HEK293 (cell line): ENCODE measurements around the gene PRMT5.

Experiments used
- BCL11B ChIP-seq: fragments of 450-650 bp; formaldehyde crosslinking; IDR thresholded peaks from 2 replicates; pipeline ENCODE4 v1.5.1; 2016; ENCODE audit warnings: low read depth, missing biosample characterization, missing genetic modification characterization
- HOXD13 ChIP-seq: sonication (generic); formaldehyde crosslinking; IDR thresholded peaks from 2 replicates; pipeline ENCODE4 v1.8.0; 2022; ENCODE audit warnings: missing genetic modification reagents, borderline replicate concordance
- KLF1 ChIP-seq: fragments of 450-650 bp; formaldehyde crosslinking; IDR thresholded peaks from 2 replicates; pipeline ENCODE4 v1.5.1; 2016; ENCODE audit warnings: missing biosample characterization, missing genetic modification characterization
- OSR2 ChIP-seq: fragments of 450-650 bp; formaldehyde crosslinking; IDR thresholded peaks from 2 replicates; pipeline ENCODE4 v1.5.1; 2016; ENCODE audit warnings: missing biosample characterization, missing genetic modification characterization
- TRIM28 ChIP-seq: IDR thresholded peaks from 2 replicates; pipeline ENCODE4 v1.6.1; 2011; ENCODE audit warnings: low read length, control low read depth, borderline replicate concordance
- YY2 ChIP-seq: fragments of 450-650 bp; formaldehyde crosslinking; IDR thresholded peaks from 2 replicates; pipeline ENCODE4 v1.5.1; 2016; ENCODE audit warnings: missing biosample characterization, missing genetic modification characterization
- ZNF132 ChIP-seq: fragments of 450-650 bp; formaldehyde crosslinking; IDR thresholded peaks from 2 replicates; pipeline ENCODE4 v1.5.1; 2017; ENCODE audit warnings: missing biosample characterization, missing genetic modification characterization, borderline replicate concordance
- ZNF184 ChIP-seq: fragments of 450-650 bp; IDR thresholded peaks from 2 replicates; pipeline ENCODE4 v1.5.1; 2018; ENCODE audit warnings: missing biosample characterization, mild to moderate bottlenecking, missing genetic modification characterization
- ZNF266 ChIP-seq: fragments of 450-650 bp; formaldehyde crosslinking; IDR thresholded peaks from 2 replicates; pipeline ENCODE4 v1.5.1; 2016; ENCODE audit warnings: missing biosample characterization, missing genetic modification characterization, low read depth
- ZNF335 ChIP-seq: fragments of 450-650 bp; formaldehyde crosslinking; conservative IDR thresholded peaks from 2 replicates; pipeline ENCODE4 v1.5.1; 2016; ENCODE audit warnings: missing biosample characterization, missing genetic modification characterization
- ZNF354C ChIP-seq: fragments of 450-650 bp; formaldehyde crosslinking; IDR thresholded peaks from 2 replicates; pipeline ENCODE4 v1.5.1; 2016; ENCODE audit warnings: missing biosample characterization, missing genetic modification characterization, low read depth, borderline replicate concordance
- ZNF416 ChIP-seq: fragments of 450-650 bp; formaldehyde crosslinking; IDR thresholded peaks from 2 replicates; pipeline ENCODE4 v1.5.1; 2016; ENCODE audit warnings: missing biosample characterization, missing genetic modification characterization
- ZNF544 ChIP-seq: fragments of 450-650 bp; formaldehyde crosslinking; IDR thresholded peaks from 2 replicates; pipeline ENCODE4 v1.5.0; 2017; ENCODE audit warnings: missing biosample characterization, missing genetic modification characterization
- ZNF571 ChIP-seq: fragments of 450-650 bp; formaldehyde crosslinking; IDR thresholded peaks from 2 replicates; pipeline ENCODE4 v1.5.0; 2017; ENCODE audit warnings: missing biosample characterization, missing genetic modification characterization
- ZNF596 ChIP-seq: fragments of 450-650 bp; IDR thresholded peaks from 2 replicates; pipeline ENCODE4 v1.5.0; 2018; ENCODE audit warnings: missing biosample characterization, mild to moderate bottlenecking, missing genetic modification characterization, moderate library complexity
- ZNF654 ChIP-seq: fragments of 450-650 bp; formaldehyde crosslinking; IDR thresholded peaks from 2 replicates; pipeline ENCODE4 v1.5.1; 2016; ENCODE audit warnings: low read depth, missing biosample characterization, missing genetic modification characterization
- ZNF660 ChIP-seq: fragments of 450-650 bp; IDR thresholded peaks from 2 replicates; pipeline ENCODE4 v1.5.1; 2018; ENCODE audit warnings: missing biosample characterization, mild to moderate bottlenecking, missing genetic modification characterization
- ZNF843 ChIP-seq: fragments of 450-650 bp; formaldehyde crosslinking; IDR thresholded peaks from 2 replicates; pipeline ENCODE4 v1.5.1; 2016; ENCODE audit warnings: missing biosample characterization, missing genetic modification characterization
- TF ChIP-seq, protein P1 (sequence below): fragments of 450-650 bp; formaldehyde crosslinking; IDR thresholded peaks from 2 replicates; pipeline ENCODE4 v1.5.1; 2016; ENCODE audit warnings: missing biosample characterization, missing genetic modification characterization
- TF ChIP-seq, protein P2 (sequence below): fragments of 450-650 bp; formaldehyde crosslinking; IDR thresholded peaks from 2 replicates; pipeline ENCODE4 v1.5.1; 2016; ENCODE audit warnings: missing biosample characterization, missing genetic modification characterization
- TF ChIP-seq, protein P3 (sequence below): IDR thresholded peaks from 2 replicates; pipeline ENCODE4 v1.6.1; 2011; ENCODE audit warnings: mild to moderate bottlenecking, low read depth, low read length, borderline replicate concordance
- TF ChIP-seq, protein P4 (sequence below): fragments of 450-650 bp; formaldehyde crosslinking; IDR thresholded peaks from 2 replicates; pipeline ENCODE4 v1.5.1; 2016; ENCODE audit warnings: missing biosample characterization, missing genetic modification characterization
- TF ChIP-seq, protein P5 (sequence below): fragments of 450-650 bp; formaldehyde crosslinking; IDR thresholded peaks from 2 replicates; pipeline ENCODE4 v1.5.1; 2016; ENCODE audit warnings: missing biosample characterization, missing genetic modification characterization
- TF ChIP-seq, protein P6 (sequence below): fragments of 450-650 bp; formaldehyde crosslinking; conservative IDR thresholded peaks from 2 replicates; pipeline ENCODE4 v1.5.1; 2016; ENCODE audit warnings: low read depth, missing biosample characterization, missing genetic modification characterization
- TF ChIP-seq, protein P7 (sequence below): fragments of 450-650 bp; formaldehyde crosslinking; optimal IDR thresholded peaks from 2 replicates; pipeline ENCODE3; 2016; ENCODE audit warnings: missing biosample characterization, mild to moderate bottlenecking, missing genetic modification characterization

The PRMT5 gene

DNA sequence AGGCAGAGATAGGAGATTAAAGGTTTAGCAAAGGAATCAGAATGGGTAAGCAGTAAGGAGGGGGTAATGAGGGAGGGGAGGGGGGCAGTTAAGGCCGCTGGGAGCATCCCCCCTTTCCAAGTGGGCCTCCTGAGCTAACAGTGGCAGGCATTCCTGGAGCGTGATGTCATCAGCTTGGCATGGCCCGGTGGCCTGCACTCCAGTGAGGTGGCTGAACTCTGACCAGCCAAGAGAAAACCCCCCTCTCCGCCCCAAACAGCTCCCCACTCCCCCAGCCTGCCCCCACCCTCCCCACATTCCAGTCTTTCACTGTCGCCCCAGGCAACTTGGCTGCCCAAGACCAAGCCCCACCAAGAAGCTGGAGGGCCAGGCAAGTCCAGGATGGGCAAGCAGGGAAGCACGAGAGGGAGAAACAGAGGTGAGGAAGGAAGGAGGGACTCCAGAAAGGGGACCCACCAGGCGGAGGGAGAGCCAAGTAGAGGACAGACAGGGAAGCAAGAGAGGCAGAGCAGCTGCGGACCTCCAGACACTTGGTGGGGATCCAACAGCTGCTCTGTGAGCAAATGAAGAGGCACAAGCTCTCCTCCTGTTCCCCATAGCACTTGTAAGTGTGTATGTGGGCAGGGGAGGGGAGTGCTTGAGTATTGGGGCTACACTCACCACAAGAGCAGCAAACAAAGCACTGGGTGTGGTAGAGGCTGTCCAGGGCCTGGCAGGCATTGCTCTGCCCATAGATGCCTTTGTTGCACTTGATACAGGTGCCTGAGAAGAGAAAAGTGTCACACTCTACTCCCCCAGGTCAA is 48.7 kb upstream of the PRMT5 start (continued):
- TF ChIP-seq HOXD13 (CRISPR knock-in tag) (no peak; the same call in 1 of the 2 replicates), ZNF132 (tag by site-specific recombination) (no peak), ZNF354C (tag by site-specific recombination) (no peak), TRIM28 (no peak), ZNF544 (tag by site-specific recombination) (no peak), ZNF266 (tag by site-specific recombination) (no peak), KLF1 (tag by site-specific recombination) (no peak), OSR2 (tag by site-specific recombination) (peak; percentile 61; the same call in 1 of the 2 replicates), ZNF843 (tag by site-specific recombination) (no peak), BCL11B (tag by site-specific recombination) (no peak), ZNF571 (tag by site-specific recombination) (no peak), ZNF660 (tag by site-specific recombination) (no peak), ZNF596 (no peak), YY2 (tag by site-specific recombination) (no peak), ZNF184 (no peak), ZNF335 (no peak; the same call in 1 of the 2 replicates), ZNF654 (tag by site-specific recombination) (no peak), ZNF416 (no peak)
- TF ChIP-seq, protein P1, sequence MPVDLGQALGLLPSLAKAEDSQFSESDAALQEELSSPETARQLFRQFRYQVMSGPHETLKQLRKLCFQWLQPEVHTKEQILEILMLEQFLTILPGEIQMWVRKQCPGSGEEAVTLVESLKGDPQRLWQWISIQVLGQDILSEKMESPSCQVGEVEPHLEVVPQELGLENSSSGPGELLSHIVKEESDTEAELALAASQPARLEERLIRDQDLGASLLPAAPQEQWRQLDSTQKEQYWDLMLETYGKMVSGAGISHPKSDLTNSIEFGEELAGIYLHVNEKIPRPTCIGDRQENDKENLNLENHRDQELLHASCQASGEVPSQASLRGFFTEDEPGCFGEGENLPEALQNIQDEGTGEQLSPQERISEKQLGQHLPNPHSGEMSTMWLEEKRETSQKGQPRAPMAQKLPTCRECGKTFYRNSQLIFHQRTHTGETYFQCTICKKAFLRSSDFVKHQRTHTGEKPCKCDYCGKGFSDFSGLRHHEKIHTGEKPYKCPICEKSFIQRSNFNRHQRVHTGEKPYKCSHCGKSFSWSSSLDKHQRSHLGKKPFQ (tag by site-specific recombination) = no peak
- TF ChIP-seq, protein P2, sequence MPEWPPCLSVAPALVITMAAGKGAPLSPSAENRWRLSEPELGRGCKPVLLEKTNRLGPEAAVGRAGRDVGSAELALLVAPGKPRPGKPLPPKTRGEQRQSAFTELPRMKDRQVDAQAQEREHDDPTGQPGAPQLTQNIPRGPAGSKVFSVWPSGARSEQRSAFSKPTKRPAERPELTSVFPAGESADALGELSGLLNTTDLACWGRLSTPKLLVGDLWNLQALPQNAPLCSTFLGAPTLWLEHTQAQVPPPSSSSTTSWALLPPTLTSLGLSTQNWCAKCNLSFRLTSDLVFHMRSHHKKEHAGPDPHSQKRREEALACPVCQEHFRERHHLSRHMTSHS (tag by site-specific recombination) = no peak
- TF ChIP-seq, protein P3, sequence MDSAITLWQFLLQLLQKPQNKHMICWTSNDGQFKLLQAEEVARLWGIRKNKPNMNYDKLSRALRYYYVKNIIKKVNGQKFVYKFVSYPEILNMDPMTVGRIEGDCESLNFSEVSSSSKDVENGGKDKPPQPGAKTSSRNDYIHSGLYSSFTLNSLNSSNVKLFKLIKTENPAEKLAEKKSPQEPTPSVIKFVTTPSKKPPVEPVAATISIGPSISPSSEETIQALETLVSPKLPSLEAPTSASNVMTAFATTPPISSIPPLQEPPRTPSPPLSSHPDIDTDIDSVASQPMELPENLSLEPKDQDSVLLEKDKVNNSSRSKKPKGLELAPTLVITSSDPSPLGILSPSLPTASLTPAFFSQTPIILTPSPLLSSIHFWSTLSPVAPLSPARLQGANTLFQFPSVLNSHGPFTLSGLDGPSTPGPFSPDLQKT = no peak
- TF ChIP-seq, protein P4, sequence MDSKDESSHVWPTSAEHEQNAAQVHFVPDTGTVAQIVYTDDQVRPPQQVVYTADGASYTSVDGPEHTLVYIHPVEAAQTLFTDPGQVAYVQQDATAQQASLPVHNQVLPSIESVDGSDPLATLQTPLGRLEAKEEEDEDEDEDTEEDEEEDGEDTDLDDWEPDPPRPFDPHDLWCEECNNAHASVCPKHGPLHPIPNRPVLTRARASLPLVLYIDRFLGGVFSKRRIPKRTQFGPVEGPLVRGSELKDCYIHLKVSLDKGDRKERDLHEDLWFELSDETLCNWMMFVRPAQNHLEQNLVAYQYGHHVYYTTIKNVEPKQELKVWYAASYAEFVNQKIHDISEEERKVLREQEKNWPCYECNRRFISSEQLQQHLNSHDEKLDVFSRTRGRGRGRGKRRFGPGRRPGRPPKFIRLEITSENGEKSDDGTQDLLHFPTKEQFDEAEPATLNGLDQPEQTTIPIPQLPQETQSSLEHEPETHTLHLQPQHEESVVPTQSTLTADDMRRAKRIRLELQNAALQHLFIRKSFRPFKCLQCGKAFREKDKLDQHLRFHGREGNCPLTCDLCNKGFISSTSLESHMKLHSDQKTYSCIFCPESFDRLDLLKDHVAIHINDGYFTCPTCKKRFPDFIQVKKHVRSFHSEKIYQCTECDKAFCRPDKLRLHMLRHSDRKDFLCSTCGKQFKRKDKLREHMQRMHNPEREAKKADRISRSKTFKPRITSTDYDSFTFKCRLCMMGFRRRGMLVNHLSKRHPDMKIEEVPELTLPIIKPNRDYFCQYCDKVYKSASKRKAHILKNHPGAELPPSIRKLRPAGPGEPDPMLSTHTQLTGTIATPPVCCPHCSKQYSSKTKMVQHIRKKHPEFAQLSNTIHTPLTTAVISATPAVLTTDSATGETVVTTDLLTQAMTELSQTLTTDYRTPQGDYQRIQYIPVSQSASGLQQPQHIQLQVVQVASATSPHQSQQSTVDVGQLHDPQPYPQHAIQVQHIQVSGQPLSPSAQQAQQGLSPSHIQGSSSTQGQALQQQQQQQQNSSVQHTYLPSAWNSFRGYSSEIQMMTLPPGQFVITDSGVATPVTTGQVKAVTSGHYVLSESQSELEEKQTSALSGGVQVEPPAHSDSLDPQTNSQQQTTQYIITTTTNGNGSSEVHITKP (tag by site-specific recombination) = peak; percentile 88
- TF ChIP-seq, protein P5, sequence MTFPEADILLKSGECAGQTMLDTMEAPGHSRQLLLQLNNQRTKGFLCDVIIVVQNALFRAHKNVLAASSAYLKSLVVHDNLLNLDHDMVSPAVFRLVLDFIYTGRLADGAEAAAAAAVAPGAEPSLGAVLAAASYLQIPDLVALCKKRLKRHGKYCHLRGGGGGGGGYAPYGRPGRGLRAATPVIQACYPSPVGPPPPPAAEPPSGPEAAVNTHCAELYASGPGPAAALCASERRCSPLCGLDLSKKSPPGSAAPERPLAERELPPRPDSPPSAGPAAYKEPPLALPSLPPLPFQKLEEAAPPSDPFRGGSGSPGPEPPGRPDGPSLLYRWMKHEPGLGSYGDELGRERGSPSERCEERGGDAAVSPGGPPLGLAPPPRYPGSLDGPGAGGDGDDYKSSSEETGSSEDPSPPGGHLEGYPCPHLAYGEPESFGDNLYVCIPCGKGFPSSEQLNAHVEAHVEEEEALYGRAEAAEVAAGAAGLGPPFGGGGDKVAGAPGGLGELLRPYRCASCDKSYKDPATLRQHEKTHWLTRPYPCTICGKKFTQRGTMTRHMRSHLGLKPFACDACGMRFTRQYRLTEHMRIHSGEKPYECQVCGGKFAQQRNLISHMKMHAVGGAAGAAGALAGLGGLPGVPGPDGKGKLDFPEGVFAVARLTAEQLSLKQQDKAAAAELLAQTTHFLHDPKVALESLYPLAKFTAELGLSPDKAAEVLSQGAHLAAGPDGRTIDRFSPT = no peak
- TF ChIP-seq, protein P6, sequence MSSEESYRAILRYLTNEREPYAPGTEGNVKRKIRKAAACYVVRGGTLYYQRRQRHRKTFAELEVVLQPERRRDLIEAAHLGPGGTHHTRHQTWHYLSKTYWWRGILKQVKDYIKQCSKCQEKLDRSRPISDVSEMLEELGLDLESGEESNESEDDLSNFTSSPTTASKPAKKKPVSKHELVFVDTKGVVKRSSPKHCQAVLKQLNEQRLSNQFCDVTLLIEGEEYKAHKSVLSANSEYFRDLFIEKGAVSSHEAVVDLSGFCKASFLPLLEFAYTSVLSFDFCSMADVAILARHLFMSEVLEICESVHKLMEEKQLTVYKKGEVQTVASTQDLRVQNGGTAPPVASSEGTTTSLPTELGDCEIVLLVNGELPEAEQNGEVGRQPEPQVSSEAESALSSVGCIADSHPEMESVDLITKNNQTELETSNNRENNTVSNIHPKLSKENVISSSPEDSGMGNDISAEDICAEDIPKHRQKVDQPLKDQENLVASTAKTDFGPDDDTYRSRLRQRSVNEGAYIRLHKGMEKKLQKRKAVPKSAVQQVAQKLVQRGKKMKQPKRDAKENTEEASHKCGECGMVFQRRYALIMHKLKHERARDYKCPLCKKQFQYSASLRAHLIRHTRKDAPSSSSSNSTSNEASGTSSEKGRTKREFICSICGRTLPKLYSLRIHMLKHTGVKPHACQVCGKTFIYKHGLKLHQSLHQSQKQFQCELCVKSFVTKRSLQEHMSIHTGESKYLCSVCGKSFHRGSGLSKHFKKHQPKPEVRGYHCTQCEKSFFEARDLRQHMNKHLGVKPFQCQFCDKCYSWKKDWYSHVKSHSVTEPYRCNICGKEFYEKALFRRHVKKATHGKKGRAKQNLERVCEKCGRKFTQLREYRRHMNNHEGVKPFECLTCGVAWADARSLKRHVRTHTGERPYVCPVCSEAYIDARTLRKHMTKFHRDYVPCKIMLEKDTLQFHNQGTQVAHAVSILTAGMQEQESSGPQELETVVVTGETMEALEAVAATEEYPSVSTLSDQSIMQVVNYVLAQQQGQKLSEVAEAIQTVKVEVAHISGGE = no peak
- TF ChIP-seq, protein P7, sequence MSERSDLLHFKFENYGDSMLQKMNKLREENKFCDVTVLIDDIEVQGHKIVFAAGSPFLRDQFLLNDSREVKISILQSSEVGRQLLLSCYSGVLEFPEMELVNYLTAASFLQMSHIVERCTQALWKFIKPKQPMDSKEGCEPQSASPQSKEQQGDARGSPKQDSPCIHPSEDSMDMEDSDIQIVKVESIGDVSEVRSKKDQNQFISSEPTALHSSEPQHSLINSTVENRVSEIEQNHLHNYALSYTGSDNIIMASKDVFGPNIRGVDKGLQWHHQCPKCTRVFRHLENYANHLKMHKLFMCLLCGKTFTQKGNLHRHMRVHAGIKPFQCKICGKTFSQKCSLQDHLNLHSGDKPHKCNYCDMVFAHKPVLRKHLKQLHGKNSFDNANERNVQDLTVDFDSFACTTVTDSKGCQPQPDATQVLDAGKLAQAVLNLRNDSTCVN (tag by site-specific recombination) = no peak
